Right atrium auricular region (tissue), 2 donors: ENCODE data around the gene INCENP. TPM values are rescaled to one million over a fixed set of nuclear protein-coding genes. Genes with fewer than 3 reads are reported as not detected.

Source experiments
- DNase-seq: peaks from one replicate; pipeline ENCODE4 v3.0.0-alpha.2; 2019; ENCODE audit warnings: low spot score
- H3K27ac ChIP-seq, 2 donors: fragments of 200-600 bp; sonication (generic); 1 replicate in 1 of 2; 2 replicates in 1 of 2; pipeline ENCODE4 v1.5.1; 2016 to 2019
- H3K27me3 ChIP-seq, 2 donors: fragments of 200-600 bp; sonication (generic); one replicate each; pipeline versions ENCODE4 v1.5.1 to v1.6.0; 2017 to 2019
- H3K36me3 ChIP-seq: fragments of 200-600 bp; sonication (generic); one replicate; pipeline ENCODE4 v1.5.1; 2016
- H3K4me1 ChIP-seq, 2 donors: fragments of 200-600 bp; sonication (generic); one replicate each; pipeline versions ENCODE4 v1.5.1 to v1.6.0; 2017 to 2019
- H3K4me3 ChIP-seq, 2 donors: fragments of 200-600 bp; sonication (generic); 1 replicate in 1 of 2; 2 replicates in 1 of 2; pipeline ENCODE4 v1.5.1; 2017 to 2019; ENCODE audit warnings: mild to moderate bottlenecking in 1 of 2, moderate library complexity in 1 of 2
- H3K9me3 ChIP-seq, 2 donors: fragments of 200-600 bp; sonication (generic); one replicate each; pipeline ENCODE4 v1.5.1; 2019
- total RNA-seq, 2 donors: library from RNA; depleted of rRNA; stranded (reverse); fragments of >200 nt; gene quantifications; one replicate each; pipeline ENCODE4 v1.1.0, GENCODE V29; 2016
- TF ChIP-seq, protein P1 (sequence below), 2 donors: fragments of 200-600 bp; sonication (generic); IDR thresholded peaks; one replicate each; pipeline ENCODE4 v1.5.1; 2019; ENCODE audit warnings: antibody characterized with exemption in 2 of 2

The INCENP gene
- total RNA-seq, 2 donors from 2014 or later: 8.1 to 8.5 TPM

DNA sequence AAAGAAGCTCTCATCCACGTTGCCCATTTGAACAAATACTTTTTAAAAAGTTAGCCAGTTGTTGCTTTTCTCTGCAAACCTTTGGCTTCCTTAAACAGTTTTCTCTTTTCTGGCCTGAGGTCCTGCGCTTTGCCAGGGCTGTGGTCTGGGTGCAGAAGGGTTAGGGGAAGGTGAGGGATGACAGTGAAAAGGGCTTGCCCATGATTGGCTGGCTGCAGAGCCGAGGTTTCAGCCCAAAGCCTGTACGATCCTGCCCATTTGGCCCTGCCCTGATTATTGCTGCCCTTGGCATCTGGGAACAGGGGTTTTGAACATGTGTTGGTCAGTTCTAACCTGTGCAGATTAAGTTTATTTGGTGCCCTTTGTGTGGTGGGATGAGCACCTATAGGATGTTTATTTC lies 1.5 kb downstream of the INCENP start:
- DNase-seq: no peak
- Histone ChIP-seq H3K36me3 (peaks cover 8% of the 10 kb centered on the region), H3K27me3 (no peaks in the 10 kb centered on the region), H3K9me3 (no peaks in the 10 kb centered on the region), H3K27ac (no peak overlapping the region), H3K4me1 (peaks cover 0 to 19% of the 10 kb centered on the region in 2 donors), H3K4me3 (no peak overlapping the region)
- TF ChIP-seq, protein P1, sequence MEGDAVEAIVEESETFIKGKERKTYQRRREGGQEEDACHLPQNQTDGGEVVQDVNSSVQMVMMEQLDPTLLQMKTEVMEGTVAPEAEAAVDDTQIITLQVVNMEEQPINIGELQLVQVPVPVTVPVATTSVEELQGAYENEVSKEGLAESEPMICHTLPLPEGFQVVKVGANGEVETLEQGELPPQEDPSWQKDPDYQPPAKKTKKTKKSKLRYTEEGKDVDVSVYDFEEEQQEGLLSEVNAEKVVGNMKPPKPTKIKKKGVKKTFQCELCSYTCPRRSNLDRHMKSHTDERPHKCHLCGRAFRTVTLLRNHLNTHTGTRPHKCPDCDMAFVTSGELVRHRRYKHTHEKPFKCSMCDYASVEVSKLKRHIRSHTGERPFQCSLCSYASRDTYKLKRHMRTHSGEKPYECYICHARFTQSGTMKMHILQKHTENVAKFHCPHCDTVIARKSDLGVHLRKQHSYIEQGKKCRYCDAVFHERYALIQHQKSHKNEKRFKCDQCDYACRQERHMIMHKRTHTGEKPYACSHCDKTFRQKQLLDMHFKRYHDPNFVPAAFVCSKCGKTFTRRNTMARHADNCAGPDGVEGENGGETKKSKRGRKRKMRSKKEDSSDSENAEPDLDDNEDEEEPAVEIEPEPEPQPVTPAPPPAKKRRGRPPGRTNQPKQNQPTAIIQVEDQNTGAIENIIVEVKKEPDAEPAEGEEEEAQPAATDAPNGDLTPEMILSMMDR (IDR thresholded peaks at IDR 0.05): no peak

GRCh38 chr11:62125881-62126280 lies 2.1 kb downstream of the INCENP start:
- DNase-seq: no peak
- Histone ChIP-seq H3K27ac (no peak overlapping the region), H3K36me3 (peaks cover 9% of the 10 kb centered on the region), H3K4me3 (no peak overlapping the region), H3K4me1 (peaks cover 0 to 19% of the 10 kb centered on the region in 2 donors), H3K27me3 (no peaks in the 10 kb centered on the region), H3K9me3 (no peaks in the 10 kb centered on the region)
- TF ChIP-seq, protein P1 (IDR thresholded peaks at IDR 0.05): no peak

DNA sequence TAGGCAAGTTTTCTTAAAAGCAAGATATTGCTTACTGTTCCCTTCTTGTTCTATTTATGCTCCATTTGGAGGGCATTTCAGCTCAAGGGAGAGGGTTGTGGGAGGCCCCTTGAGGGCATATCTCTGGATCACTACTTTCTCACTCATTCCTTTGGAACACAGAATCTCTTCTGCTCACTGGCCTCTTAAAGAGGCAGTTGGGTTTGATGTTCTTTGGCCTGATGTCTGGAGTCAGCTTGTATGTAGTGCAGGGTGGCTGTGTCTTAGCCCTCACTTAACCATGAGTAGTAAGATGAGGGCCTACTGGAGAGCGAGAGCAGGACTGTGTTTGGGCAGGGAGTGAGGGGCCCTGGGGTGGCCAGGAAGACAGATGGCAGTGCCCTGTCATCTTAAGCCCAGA lies 3.6 kb downstream of the INCENP start:
- peaks cover 0 to 19% of the 10 kb centered on the region in 2 donors for H3K4me1 ChIP-seq
- no peaks in the 10 kb centered on the region for H3K9me3 ChIP-seq
- H3K27ac ChIP-seq: no peak overlapping the region
- no peak overlapping the region for H3K4me3 ChIP-seq
- DNase-seq: no peak
- no peaks in the 10 kb centered on the region for H3K27me3 ChIP-seq
- peaks cover 9% of the 10 kb centered on the region for H3K36me3 ChIP-seq
- TF ChIP-seq, protein P1 (IDR thresholded peaks at IDR 0.05): no peak

- Histone ChIP-seq H3K27me3 (no peaks in the 10 kb centered on the region), H3K36me3 (peaks cover 9% of the 10 kb centered on the region), H3K4me1 (peaks cover 0 to 18% of the 10 kb centered on the region in 2 donors), H3K27ac (no peak overlapping the region), H3K4me3 (no peak overlapping the region), H3K9me3 (no peaks in the 10 kb centered on the region)
- TF ChIP-seq, protein P1 (IDR thresholded peaks at IDR 0.05): no peak
- DNase-seq: no peak
Measured at GRCh38 chr11:62127941-62128770, 4.3 kb downstream of the INCENP start.

DNA sequence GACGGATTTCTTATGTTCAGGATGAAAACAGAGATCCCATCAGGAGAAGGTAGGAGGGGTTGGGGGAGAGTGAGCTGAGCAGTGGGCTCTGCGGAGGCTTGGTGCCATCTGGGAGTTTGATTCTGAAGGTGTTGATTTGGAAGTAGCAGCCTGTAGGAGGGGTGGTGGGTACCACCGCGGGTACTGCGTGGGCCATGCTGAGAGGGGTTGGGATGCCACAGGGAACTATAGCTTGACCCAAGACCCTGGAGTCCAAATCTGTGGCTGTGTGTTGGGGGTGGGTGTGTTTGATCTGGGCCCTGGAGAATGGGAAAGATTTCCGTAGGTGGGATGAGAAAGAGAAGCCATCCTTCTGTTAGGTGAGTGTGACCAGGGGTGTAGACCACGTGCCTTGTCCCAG lies 5.0 kb downstream of the INCENP start:
- Histone ChIP-seq H3K4me1 (peaks cover 0 to 14% of the 10 kb centered on the region in 2 donors), H3K27ac (no peak overlapping the region), H3K4me3 (no peak overlapping the region), H3K36me3 (peaks cover 9% of the 10 kb centered on the region), H3K27me3 (no peaks in the 10 kb centered on the region), H3K9me3 (no peaks in the 10 kb centered on the region)
- TF ChIP-seq, protein P1 (IDR thresholded peaks at IDR 0.05): no peak
- DNase-seq: no peak
